Measurements from ENCODE around the gene CPZ. TPM values are rescaled to one million over a fixed set of nuclear protein-coding genes. Genes with fewer than 3 reads are reported as not detected.

CPZ gene
- total RNA-seq, 1 experiment from 2014 or later, result not detected

- no peak for DNase-seq (ENCODE audit: low read depth)
Measured at GRCh38 chr4:8593264-8594096, 915 bp downstream of the CPZ start.

- peak; percentile 58 for DNase-seq (ENCODE audit: low read depth)
Measured at GRCh38 chr4:8594097-8595038, 1.8 kb downstream of the CPZ start.

- no peak for DNase-seq (ENCODE audit: low read depth)
Measured at GRCh38 chr4:8595237-8596087, 2.9 kb downstream of the CPZ start.

- DNase-seq (ENCODE audit: low read depth), result no peak
Measured at GRCh38 chr4:8596891-8597290, 4.3 kb downstream of the CPZ start.

- no peak for DNase-seq (ENCODE audit: low read depth)
Measured at GRCh38 chr4:8597319-8597718, 4.8 kb downstream of the CPZ start.

GRCh38 chr4:8597791-8598190, 5.2 kb downstream of the CPZ start:
- DNase-seq (ENCODE audit: low read depth), result no peak

GRCh38 chr4:8598391-8599090, 6.0 kb downstream of the CPZ start:
- no peak for DNase-seq (ENCODE audit: low read depth)

- no peak for DNase-seq (ENCODE audit: low read depth)
Measured at GRCh38 chr4:8599091-8599460, 6.5 kb downstream of the CPZ start.

GRCh38 chr4:8599657-8600056, 7.1 kb downstream of the CPZ start:
- DNase-seq (ENCODE audit: low read depth), result peak; percentile 86

- DNase-seq (ENCODE audit: low read depth), result no peak
Measured at GRCh38 chr4:8600266-8600665, 7.7 kb downstream of the CPZ start.

- no peak for DNase-seq (ENCODE audit: low read depth)
Measured at GRCh38 chr4:8600686-8601085, 8.1 kb downstream of the CPZ start.

GRCh38 chr4:8601086-8601485, 8.5 kb downstream of the CPZ start:
- DNase-seq (ENCODE audit: low read depth), result no peak

GRCh38 chr4:8601556-8601955, 9.0 kb downstream of the CPZ start:
- no peak for DNase-seq (ENCODE audit: low read depth)

GRCh38 chr4:8602686-8603430, 10.3 kb downstream of the CPZ start:
- no peak for DNase-seq (ENCODE audit: low read depth)

GRCh38 chr4:8603931-8604330, 11.4 kb downstream of the CPZ start:
- DNase-seq (ENCODE audit: low read depth), result no peak

- no peak for DNase-seq (ENCODE audit: low read depth)
Measured at GRCh38 chr4:8605289-8605688, 12.7 kb downstream of the CPZ start.

- DNase-seq (ENCODE audit: low read depth), result no peak
Measured at GRCh38 chr4:8606476-8606875, 13.9 kb downstream of the CPZ start.

- no peak for DNase-seq (ENCODE audit: low read depth)
Measured at GRCh38 chr4:8606966-8607365, 14.4 kb downstream of the CPZ start.

- no peak for DNase-seq (ENCODE audit: low read depth)
Measured at GRCh38 chr4:8607603-8608481, 15.3 kb downstream of the CPZ start.

Data from HT1080 (cell line).